Measurements from ENCODE around the gene PPP3R2.

Gene PPP3R2

GRCh38 chr9:101572316-101572715 is 22.5 kb downstream of the PPP3R2 start:
- H3K4me3 ChIP-seq (ENCODE audit: severe bottlenecking): no peak overlapping the region
- no peaks in the 10 kb centered on the region for H3K4me1 ChIP-seq (ENCODE audit: insufficient read depth, poor library complexity, severe bottlenecking)
- no peaks in the 10 kb centered on the region for H3K36me3 ChIP-seq (ENCODE audit: low read depth)
- ATAC-seq (ENCODE audit: low read depth) (no peak), DNase-seq (ENCODE audit: low spot score) (no peak)
- H3K27ac ChIP-seq (ENCODE audit: poor library complexity, severe bottlenecking): no peak overlapping the region
- no peak for TF ChIP-seq CTCF (IDR thresholded peaks at IDR 0.05; ENCODE audit: poor library complexity, severe bottlenecking)
- no peaks in the 10 kb centered on the region for H3K9me3 ChIP-seq (ENCODE audit: severe bottlenecking)
- H3K27me3 ChIP-seq (ENCODE audit: insufficient read depth, poor library complexity, severe bottlenecking): no peaks in the 10 kb centered on the region

- no peaks in the 10 kb centered on the region for H3K27me3 ChIP-seq (ENCODE audit: insufficient read depth, poor library complexity, severe bottlenecking)
- no peaks in the 10 kb centered on the region for H3K9me3 ChIP-seq (ENCODE audit: severe bottlenecking)
- no peak for TF ChIP-seq CTCF (IDR thresholded peaks at IDR 0.05; ENCODE audit: poor library complexity, severe bottlenecking)
- no peak overlapping the region for H3K27ac ChIP-seq (ENCODE audit: poor library complexity, severe bottlenecking)
- H3K36me3 ChIP-seq (ENCODE audit: low read depth): peaks cover 6% of the 10 kb centered on the region
- DNase-seq (ENCODE audit: low spot score) (no peak), ATAC-seq (ENCODE audit: low read depth) (no peak)
- H3K4me3 ChIP-seq (ENCODE audit: severe bottlenecking): no peak overlapping the region
- H3K4me1 ChIP-seq (ENCODE audit: insufficient read depth, poor library complexity, severe bottlenecking): no peaks in the 10 kb centered on the region
Observed at GRCh38 chr9:101571114-101571513, 23.7 kb downstream of the PPP3R2 start.

- DNase-seq (ENCODE audit: low spot score) (no peak), ATAC-seq (ENCODE audit: low read depth) (no peak)
- H3K4me3 ChIP-seq (ENCODE audit: severe bottlenecking): no peak overlapping the region
- no peaks in the 10 kb centered on the region for H3K27me3 ChIP-seq (ENCODE audit: insufficient read depth, poor library complexity, severe bottlenecking)
- no peak overlapping the region for H3K27ac ChIP-seq (ENCODE audit: poor library complexity, severe bottlenecking)
- no peaks in the 10 kb centered on the region for H3K9me3 ChIP-seq (ENCODE audit: severe bottlenecking)
- peaks cover 13% of the 10 kb centered on the region for H3K36me3 ChIP-seq (ENCODE audit: low read depth)
- no peaks in the 10 kb centered on the region for H3K4me1 ChIP-seq (ENCODE audit: insufficient read depth, poor library complexity, severe bottlenecking)
- no peak for TF ChIP-seq CTCF (IDR thresholded peaks at IDR 0.05; ENCODE audit: poor library complexity, severe bottlenecking)
Observed at GRCh38 chr9:101569741-101570501, 24.8 kb downstream of the PPP3R2 start.

- DNase-seq (ENCODE audit: low spot score): no peak
- H3K9me3 ChIP-seq (ENCODE audit: severe bottlenecking): no peaks in the 10 kb centered on the region
- no peaks in the 10 kb centered on the region for H3K27me3 ChIP-seq (ENCODE audit: insufficient read depth, poor library complexity, severe bottlenecking)
- H3K4me3 ChIP-seq (ENCODE audit: severe bottlenecking): no peak overlapping the region
- no peak for ATAC-seq (ENCODE audit: low read depth)
- H3K4me1 ChIP-seq (ENCODE audit: insufficient read depth, poor library complexity, severe bottlenecking): no peaks in the 10 kb centered on the region
- no peak for TF ChIP-seq CTCF (IDR thresholded peaks at IDR 0.05; ENCODE audit: poor library complexity, severe bottlenecking)
- H3K36me3 ChIP-seq (ENCODE audit: low read depth): peaks cover 22% of the 10 kb centered on the region
- no peak overlapping the region for H3K27ac ChIP-seq (ENCODE audit: poor library complexity, severe bottlenecking)
Observed at GRCh38 chr9:101567725-101568350, 26.9 kb downstream of the PPP3R2 start.

All from RWPE2 (cell line).